Immature natural killer cell (primary cell): Measurements from ENCODE around the gene LHFPL3. TPM values are rescaled to one million over a fixed set of nuclear protein-coding genes. Genes with fewer than 3 reads are reported as not detected.

Source experiments
- DNase-seq, 3 donors: peaks; one replicate each; pipeline ENCODE4 v3.0.0; 2022; ENCODE audit warnings: mixed read lengths in 1 of 3
- H3K27ac Mint-ChIP-seq, 6 donors: one replicate each; pipeline ENCODE4 v1.8.0; 2020; ENCODE audit warnings: mixed read lengths in 6 of 6, mild to moderate bottlenecking in 5 of 6, inconsistent platforms in 4 of 6, moderate library complexity in 3 of 6
- H3K27me3 Mint-ChIP-seq, 3 donors: one replicate each; pipeline ENCODE4 v1.8.0; 2020 to 2021; ENCODE audit warnings: low read depth in 3 of 3, mild to moderate bottlenecking in 3 of 3, mixed read lengths in 3 of 3, moderate library complexity in 3 of 3, inconsistent platforms in 1 of 3
- H3K36me3 Mint-ChIP-seq, 3 donors: one replicate each; pipeline ENCODE4 v1.8.0; 2020; ENCODE audit warnings: mixed read lengths in 3 of 3, inconsistent platforms in 2 of 3, mild to moderate bottlenecking in 2 of 3
- H3K4me1 Mint-ChIP-seq, 2 donors: one replicate each; pipeline ENCODE4 v1.8.0; 2020; ENCODE audit warnings: inconsistent platforms in 2 of 2, mild to moderate bottlenecking in 2 of 2, mixed read lengths in 2 of 2, moderate library complexity in 1 of 2
- H3K4me3 Mint-ChIP-seq, 5 donors: one replicate each; pipeline ENCODE4 v1.8.0; 2020; ENCODE audit warnings: mild to moderate bottlenecking in 5 of 5, mixed read lengths in 5 of 5, inconsistent platforms in 3 of 5, moderate library complexity in 3 of 5
- H3K9me3 Mint-ChIP-seq, 6 donors: one replicate each; pipeline ENCODE4 v1.8.0; 2020; ENCODE audit warnings: mild to moderate bottlenecking in 6 of 6, mixed read lengths in 6 of 6, inconsistent platforms in 4 of 6, moderate library complexity in 3 of 6
- polyA plus RNA-seq, 3 donors: library from polyadenylated mRNA; unstranded; fragments of 300-500 nt; fragmentation: Illumina TruSeq; gene quantifications; one replicate each; pipeline ENCODE4 v1.2.3, GENCODE V29; 2021

LHFPL3 gene
- polyA plus RNA-seq, 3 donors from 2014 or later, result not detected

- no peaks in the 10 kb centered on the region for H3K27me3 Mint-ChIP-seq
- DNase-seq, result no peak
- peaks cover 0 to 10% (median 3%) of the 10 kb centered on the region in 3 donors for H3K36me3 Mint-ChIP-seq
- no peaks in the 10 kb centered on the region for H3K9me3 Mint-ChIP-seq
- H3K4me1 Mint-ChIP-seq, result peaks cover 32 to 35% of the 10 kb centered on the region in 2 donors
- H3K4me3 Mint-ChIP-seq, result no peak overlapping the region
- H3K27ac Mint-ChIP-seq, result peak overlapping the region in 5 of 6 donors; percentile 37 to 96 (median 85)
Observed at GRCh38 chr7:104955276-104955675, 626.9 kb downstream of the LHFPL3 start.

Other genes starting within 250 kb of the LHFPL3 start
- gene ORC5, start 120.6 kb upstream of the LHFPL3 start, polyA plus RNA-seq, result 10 to 100 TPM; 15.5 to 27.7 (median 16.9) TPM